Skeletal muscle satellite cell (primary cell): ENCODE data around the gene NKX1-1.

ENCODE experiments used
- H3K27me3 ChIP-seq: 2 replicates; pipeline ENCODE4 v1.7.0; 2013; ENCODE audit warnings: low read length; ENCODE audit not compliant: control insufficient read depth, insufficient read depth
- H3K36me3 ChIP-seq: 2 replicates; pipeline ENCODE4 v1.7.0; 2013; ENCODE audit warnings: mild to moderate bottlenecking, control low read depth, low read length; ENCODE audit not compliant: insufficient read depth
- H3K4me1 ChIP-seq: 2 replicates; pipeline ENCODE4 v1.7.0; 2013; ENCODE audit warnings: low read length; ENCODE audit not compliant: control insufficient read depth, insufficient read depth
- H3K4me2 ChIP-seq: 2 replicates; pipeline ENCODE4 v1.7.0; 2013; ENCODE audit warnings: mild to moderate bottlenecking, low read length
- H3K4me3 ChIP-seq: 2 replicates; pipeline ENCODE4 v1.7.0; 2013; ENCODE audit warnings: low read length
- H3K9ac ChIP-seq: 2 replicates; pipeline ENCODE4 v1.7.0; 2013; ENCODE audit warnings: mild to moderate bottlenecking, low read depth, low read length, moderate library complexity
- H3K9me3 ChIP-seq: replicated peaks from 2 replicates; pipeline ENCODE4 v1.7.0; 2013; ENCODE audit warnings: mild to moderate bottlenecking, control low read depth, low read length

NKX1-1 gene

DNA sequence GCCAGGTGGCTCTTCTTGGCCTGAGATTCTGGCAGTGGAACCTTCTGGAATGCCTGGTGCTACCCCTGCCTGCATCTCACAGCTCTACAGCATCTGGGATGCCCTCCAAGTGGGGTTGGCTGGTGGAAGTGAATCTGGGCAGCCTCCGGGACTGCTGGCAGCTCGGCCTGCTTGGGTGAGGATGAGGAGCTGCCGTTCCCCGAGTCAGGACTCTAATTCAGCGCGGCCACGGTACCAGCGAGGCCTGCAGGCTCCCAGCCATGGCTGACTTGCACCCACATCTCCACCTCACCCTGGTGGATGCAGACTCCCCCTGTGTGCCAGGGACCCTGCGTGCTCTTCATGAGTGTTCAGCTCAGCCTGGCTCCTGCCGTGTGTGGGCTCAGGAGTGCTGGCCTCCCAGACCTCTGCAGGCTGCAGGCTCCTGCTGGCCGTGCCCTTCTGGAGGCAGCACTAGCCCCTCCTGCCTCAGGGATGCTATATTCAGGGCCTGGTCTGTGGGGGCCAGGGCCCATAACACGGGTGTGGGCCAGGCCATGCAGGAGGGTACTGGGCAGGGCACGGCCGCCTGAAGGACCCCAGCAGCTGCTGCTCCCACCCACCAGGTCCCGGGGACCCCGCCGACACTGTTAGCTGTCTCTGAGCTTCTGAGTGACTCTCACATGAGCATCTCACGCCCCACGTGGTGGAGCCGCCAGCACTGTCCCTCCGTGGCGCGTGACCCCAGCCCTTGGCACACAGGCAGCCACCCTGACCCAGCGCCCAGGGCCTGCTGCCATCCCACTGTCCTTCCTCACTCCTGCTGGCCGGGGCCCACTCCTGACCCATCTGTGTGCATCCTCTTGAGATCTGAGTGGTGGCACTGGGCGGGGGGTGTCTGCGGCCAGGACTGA is 48.6 kb downstream of the NKX1-1 start:
- Histone ChIP-seq H3K4me2 (no peak overlapping the region), H3K4me3 (no peak overlapping the region), H3K27me3 (no peaks in the 10 kb centered on the region), H3K9me3 (no peaks in the 10 kb centered on the region), H3K36me3 (peaks cover 41% of the 10 kb centered on the region), H3K4me1 (peaks cover 4% of the 10 kb centered on the region), H3K9ac (no peak overlapping the region)

GRCh38 chr4:1356181-1356998 is 49.9 kb downstream of the NKX1-1 start:
- no peak overlapping the region for H3K9ac ChIP-seq
- H3K4me2 ChIP-seq: no peak overlapping the region
- no peak overlapping the region for H3K4me3 ChIP-seq
- no peaks in the 10 kb centered on the region for H3K27me3 ChIP-seq
- H3K36me3 ChIP-seq: peaks cover 48% of the 10 kb centered on the region
- H3K9me3 ChIP-seq: no peaks in the 10 kb centered on the region
- peaks cover 6% of the 10 kb centered on the region for H3K4me1 ChIP-seq

DNA sequence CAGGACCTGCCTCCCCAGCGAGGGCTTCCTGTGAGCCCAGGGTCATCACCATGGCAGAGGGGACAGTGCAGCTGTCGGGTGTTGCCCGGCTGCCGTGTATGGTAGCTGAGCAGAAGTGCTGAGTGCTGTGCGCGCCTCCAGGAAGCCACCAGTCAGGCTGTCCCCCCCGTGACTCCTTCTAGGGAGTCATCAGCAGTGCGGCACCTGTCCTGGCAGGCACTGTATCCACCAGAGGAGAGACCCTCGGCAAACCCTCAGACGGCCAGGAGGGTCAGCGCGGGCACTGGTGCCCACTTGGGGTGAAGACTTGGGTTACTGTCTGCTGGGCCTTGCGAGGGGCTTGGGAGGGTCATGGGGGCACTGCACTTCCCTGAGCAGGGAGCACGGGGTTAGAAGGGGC is 50.9 kb downstream of the NKX1-1 start:
- no peak overlapping the region for H3K4me3 ChIP-seq
- no peak overlapping the region for H3K9ac ChIP-seq
- peaks cover 50% of the 10 kb centered on the region for H3K36me3 ChIP-seq
- no peaks in the 10 kb centered on the region for H3K9me3 ChIP-seq
- H3K4me1 ChIP-seq: peaks cover 7% of the 10 kb centered on the region
- H3K27me3 ChIP-seq: no peaks in the 10 kb centered on the region
- H3K4me2 ChIP-seq: no peak overlapping the region

GRCh38 chr4:1354983-1355275 is 51.3 kb downstream of the NKX1-1 start:
- H3K36me3 ChIP-seq: peaks cover 54% of the 10 kb centered on the region
- no peaks in the 10 kb centered on the region for H3K27me3 ChIP-seq
- peaks cover 8% of the 10 kb centered on the region for H3K4me1 ChIP-seq
- no peaks in the 10 kb centered on the region for H3K9me3 ChIP-seq
- no peak overlapping the region for H3K4me3 ChIP-seq
- H3K4me2 ChIP-seq: no peak overlapping the region
- H3K9ac ChIP-seq: no peak overlapping the region

GRCh38 chr4:1354136-1354982 is 51.9 kb downstream of the NKX1-1 start:
- Histone ChIP-seq H3K27me3 (no peaks in the 10 kb centered on the region), H3K4me3 (no peak overlapping the region), H3K4me1 (peaks cover 14% of the 10 kb centered on the region), H3K9me3 (no peaks in the 10 kb centered on the region), H3K36me3 (peaks cover 59% of the 10 kb centered on the region), H3K4me2 (no peak overlapping the region), H3K9ac (no peak overlapping the region)

DNA sequence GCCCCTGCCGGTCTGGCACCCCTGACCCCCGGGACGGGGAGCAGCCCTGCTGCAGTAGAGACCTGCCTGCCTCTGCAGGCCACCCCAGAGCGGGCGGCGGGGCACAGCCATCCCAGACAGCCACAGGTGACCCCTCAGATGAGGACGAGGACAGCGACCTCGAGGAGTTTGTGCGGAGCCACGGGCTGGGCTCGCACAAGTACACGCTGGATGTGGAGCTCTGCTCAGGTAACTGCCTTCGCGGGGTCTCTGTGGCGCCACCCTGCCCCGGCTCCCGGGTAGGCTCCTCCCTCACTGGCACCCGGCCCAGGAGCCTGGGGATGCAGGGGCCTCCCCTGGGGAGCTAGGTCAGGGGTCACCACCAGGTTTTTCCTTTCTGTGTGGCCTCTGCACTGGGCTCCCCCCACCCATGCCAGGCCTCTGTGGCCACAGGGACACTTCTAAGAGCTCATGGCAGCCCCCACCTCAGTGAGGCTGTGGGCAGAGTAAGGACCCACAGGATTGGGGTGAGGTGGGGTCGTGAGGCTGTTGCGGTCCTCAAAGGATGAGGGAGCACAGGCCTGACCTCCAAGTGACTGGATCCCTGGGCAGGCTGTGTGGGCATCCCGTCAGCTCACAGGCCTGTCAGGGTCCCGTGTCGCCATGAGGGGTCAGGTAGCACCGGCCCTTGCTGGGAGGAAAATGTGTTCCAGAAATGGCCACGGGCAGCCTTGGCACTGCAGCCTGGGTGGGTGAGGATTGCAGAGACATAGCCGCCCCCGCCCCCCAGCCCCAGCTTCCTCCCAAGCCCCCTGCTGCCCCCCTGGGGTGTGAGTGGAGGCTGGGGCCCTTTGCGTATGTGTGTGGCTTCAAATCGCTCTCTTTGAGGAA is 52.8 kb downstream of the NKX1-1 start:
- Histone ChIP-seq H3K4me1 (peaks cover 21% of the 10 kb centered on the region), H3K4me3 (no peak overlapping the region), H3K4me2 (no peak overlapping the region), H3K9me3 (no peaks in the 10 kb centered on the region), H3K36me3 (peaks cover 52% of the 10 kb centered on the region), H3K27me3 (no peaks in the 10 kb centered on the region), H3K9ac (no peak overlapping the region)
